Medulla oblongata (tissue), 1 donor: ENCODE data around the gene RTF1.
"Not testable (repeated sequence)": the region's sequence is repeated elsewhere in the genome, so short reads cannot be mapped to it uniquely, and the experiment has no call there.

Source experiments
- DNase-seq: peaks from one replicate; pipeline ENCODE4 v3.0.0-alpha.2; 2015; ENCODE audit errors: extremely low spot score

The RTF1 gene

GRCh38 chr15:41437448-41437847 is 20.6 kb downstream of the RTF1 start:
- DNase-seq = no peak

- DNase-seq = no peak
Measured at GRCh38 chr15:41438206-41438605, 21.3 kb downstream of the RTF1 start.

GRCh38 chr15:41438745-41439144 is 21.9 kb downstream of the RTF1 start:
- not testable (repeated sequence) for DNase-seq

- DNase-seq = no peak
Measured at GRCh38 chr15:41443275-41443674, 26.4 kb downstream of the RTF1 start.

GRCh38 chr15:41445399-41445798 is 28.5 kb downstream of the RTF1 start:
- no peak for DNase-seq

- no peak for DNase-seq
Measured at GRCh38 chr15:41462084-41462795, 45.3 kb downstream of the RTF1 start.

GRCh38 chr15:41464889-41465580 is 48.1 kb downstream of the RTF1 start:
- DNase-seq = no peak

GRCh38 chr15:41465822-41466421 is 49.0 kb downstream of the RTF1 start:
- peak; percentile 44 for DNase-seq

GRCh38 chr15:41466711-41467110 is 49.8 kb downstream of the RTF1 start:
- no peak for DNase-seq

GRCh38 chr15:41469644-41470043 is 52.7 kb downstream of the RTF1 start:
- not testable (repeated sequence) for DNase-seq

GRCh38 chr15:41473418-41473817 is 56.5 kb downstream of the RTF1 start:
- no peak for DNase-seq

GRCh38 chr15:41474436-41474835 is 57.5 kb downstream of the RTF1 start:
- DNase-seq = no peak

GRCh38 chr15:41474941-41475340 is 58.0 kb downstream of the RTF1 start:
- no peak for DNase-seq

GRCh38 chr15:41476416-41477048 is 59.6 kb downstream of the RTF1 start:
- no peak for DNase-seq

GRCh38 chr15:41480396-41481140 is 63.7 kb downstream of the RTF1 start:
- DNase-seq = no peak

- no peak for DNase-seq
Measured at GRCh38 chr15:41482110-41482877, 65.4 kb downstream of the RTF1 start.

GRCh38 chr15:41483115-41483514 is 66.2 kb downstream of the RTF1 start:
- no peak for DNase-seq

GRCh38 chr15:41483519-41483918 is 66.6 kb downstream of the RTF1 start:
- no peak for DNase-seq

GRCh38 chr15:41484937-41485625 is 68.2 kb downstream of the RTF1 start:
- no peak for DNase-seq

- DNase-seq = no peak
Measured at GRCh38 chr15:41486286-41486685, 69.4 kb downstream of the RTF1 start.
